A549 treated with Hydrocortisone at 1 μM for 4 hours (cell line): Measurements from ENCODE around the gene TSPAN17. TPM values are rescaled to one million over a fixed set of nuclear protein-coding genes. Genes with fewer than 3 reads are reported as not detected.

ENCODE experiments used
- total RNA-seq: library from RNA; stranded (reverse); fragments of 200-300 nt; extraction: Qiagen RNA extraction; gene quantifications from 5 replicates; pipeline ENCODE4 v1.2.3, GENCODE V29; 2022

The TSPAN17 gene, protein sequence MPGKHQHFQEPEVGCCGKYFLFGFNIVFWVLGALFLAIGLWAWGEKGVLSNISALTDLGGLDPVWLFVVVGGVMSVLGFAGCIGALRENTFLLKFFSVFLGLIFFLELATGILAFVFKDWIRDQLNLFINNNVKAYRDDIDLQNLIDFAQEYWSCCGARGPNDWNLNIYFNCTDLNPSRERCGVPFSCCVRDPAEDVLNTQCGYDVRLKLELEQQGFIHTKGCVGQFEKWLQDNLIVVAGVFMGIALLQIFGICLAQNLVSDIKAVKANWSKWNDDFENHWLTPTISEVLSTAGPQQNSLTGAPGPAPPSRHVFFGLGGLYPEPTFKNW
- 59.0 to 64.5 TPM (median 61.5 TPM) in 5 replicates for total RNA-seq

DNA sequence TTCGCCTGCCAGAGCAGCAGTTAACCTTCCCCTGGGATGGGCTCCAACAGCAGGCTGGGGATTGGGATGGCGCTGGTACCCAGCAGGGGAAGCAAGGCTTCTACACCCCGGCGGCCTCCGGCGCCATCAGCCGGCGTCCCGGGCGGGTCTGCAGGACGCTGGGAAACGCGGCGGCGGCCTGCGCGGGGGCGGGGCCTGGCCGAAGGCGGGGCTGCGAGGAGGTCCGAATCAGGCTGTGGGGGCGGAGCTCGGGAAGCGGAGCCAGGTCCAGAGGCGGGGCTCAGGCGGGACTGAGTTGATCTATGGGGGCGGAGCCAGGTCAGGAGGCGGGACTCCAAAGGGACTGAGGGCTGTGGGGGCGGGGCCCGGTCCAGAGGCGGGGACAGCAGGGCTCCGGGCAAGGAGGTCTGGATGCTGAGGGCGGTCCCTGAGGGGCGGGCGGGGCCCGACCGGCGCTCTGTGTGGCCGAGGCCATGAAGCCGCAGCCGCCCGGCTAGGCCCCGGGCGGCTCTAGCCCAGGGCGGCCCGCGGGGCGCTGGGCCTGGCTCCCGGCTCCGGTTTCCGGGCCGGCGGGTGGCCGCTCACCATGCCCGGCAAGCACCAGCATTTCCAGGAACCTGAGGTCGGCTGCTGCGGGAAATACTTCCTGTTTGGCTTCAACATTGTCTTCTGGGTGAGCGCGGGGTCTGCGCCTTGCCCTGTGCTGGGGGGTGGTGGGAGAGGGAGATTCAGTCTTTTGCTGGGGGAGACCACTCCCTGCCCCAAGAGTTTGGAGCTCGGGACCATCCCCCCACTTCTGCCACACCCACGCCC, at the start of gene TSPAN17:
Gene TSPAN17, plus strand, starts transcription at position 455 of the 813 bp plus-strand sequence. Its CDS starts 132 bp downstream, at position 587.

DNA sequence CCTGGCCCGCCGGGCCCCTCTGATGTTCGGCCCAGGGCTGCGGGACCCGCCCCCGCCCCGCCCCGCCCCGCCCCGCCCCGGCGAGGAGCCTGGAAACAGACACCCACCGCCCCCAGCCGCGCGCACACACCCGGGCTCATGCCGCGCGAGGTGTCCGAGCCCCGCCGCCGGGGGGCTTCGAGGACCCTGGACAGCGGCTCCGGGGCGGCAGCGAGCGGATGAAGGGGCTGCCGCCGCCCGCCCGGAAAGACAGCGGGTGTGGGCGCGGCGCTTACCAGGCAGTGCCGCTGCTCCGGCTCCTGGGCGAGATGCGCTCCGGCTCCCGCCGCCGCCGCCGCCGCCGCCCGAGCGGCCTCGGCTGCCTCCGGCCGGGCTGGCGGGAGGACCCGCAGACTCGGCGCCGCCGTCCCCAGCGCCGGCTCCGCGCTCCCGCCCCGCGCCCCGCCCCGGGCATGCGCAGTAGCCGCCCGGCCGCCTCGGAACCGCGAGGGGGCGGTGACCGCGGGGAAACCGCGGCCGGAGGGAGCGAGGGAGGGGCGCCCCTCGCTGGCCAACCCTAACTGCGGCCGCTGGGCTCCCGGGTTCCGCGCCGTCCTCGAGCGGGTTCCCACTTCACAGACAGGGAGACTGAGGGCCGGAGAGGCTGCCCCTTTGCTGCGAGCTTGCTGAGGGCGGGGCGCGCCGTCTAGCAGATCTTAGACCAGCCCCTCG, 37.4 kb upstream of the TSPAN17 start, which contains the start of gene GPRIN1:
Gene GPRIN1, minus strand, starts transcription at position 433 of the 711 bp plus-strand sequence. CDS start 10,322 bp downstream, outside the sequence.

DNA sequence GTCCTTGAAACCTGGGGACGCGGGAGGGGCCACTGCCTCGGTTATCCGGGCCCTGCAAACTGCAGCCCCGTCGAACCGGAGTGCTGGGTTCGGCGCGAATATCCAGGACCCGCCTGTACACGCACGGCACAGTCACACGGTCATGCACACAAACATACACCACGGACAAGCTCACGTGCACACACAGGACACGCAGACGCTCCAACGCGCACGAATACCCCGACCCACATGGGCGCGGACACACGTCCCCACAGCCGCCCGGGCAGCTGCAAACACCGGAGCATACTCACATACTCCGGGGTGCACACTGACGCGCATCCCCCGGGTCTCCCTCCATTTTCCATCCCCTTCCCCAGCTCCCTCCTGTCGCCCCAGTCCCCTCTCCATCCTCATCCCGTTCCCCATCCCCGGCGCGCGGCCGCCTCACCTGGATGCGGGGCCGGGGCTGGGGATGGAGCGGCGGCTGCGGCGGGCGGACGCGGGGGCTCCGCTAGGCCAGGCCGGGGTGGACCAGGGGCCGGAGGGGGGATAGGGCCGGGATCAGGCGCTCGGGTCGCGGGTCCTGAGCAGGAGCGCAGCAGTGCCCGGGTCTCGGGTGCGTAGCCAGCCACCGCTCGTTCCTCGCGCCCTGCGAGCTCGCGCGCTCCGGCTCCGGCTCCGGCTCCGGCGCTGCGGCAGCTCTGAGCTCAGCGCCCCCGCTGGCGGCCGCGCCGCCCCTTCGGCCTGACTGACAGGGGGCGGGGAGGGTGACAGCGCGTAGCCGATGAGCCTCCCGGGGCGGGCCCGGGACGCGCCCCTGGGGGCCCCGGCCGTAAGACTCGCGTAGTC, 17.2 kb upstream of the TSPAN17 start, which contains the start of the genes EIF4E1B and SNCB:
Gene EIF4E1B, plus strand, starts transcription at position 823 of the 828 bp plus-strand sequence. CDS start 12,113 bp downstream, outside the sequence.
Gene SNCB, minus strand, starts transcription at position 682 of the 828 bp plus-strand sequence. CDS start 880 bp downstream, outside the sequence.

Other genes starting within 250 kb of the TSPAN17 start
- 101 to 162 TPM (median 153 TPM) in 5 replicates for gene CLTB, start 230.9 kb upstream of the TSPAN17 start, total RNA-seq
- 45.4 to 58.4 TPM (median 46.0 TPM) in 5 replicates for gene FAF2, start 199.1 kb upstream of the TSPAN17 start, total RNA-seq
- 29.9 to 37.2 TPM (median 32.5 TPM) in 5 replicates for gene RNF44, start 110.1 kb upstream of the TSPAN17 start, total RNA-seq
- gene CDHR2, start 98.1 kb upstream of the TSPAN17 start, total RNA-seq, result 0.10 to 0.17 TPM (median 0.12 TPM) in 4 of 5 replicates, not detected in the other
- gene GPRIN1, start 37.3 kb upstream of the TSPAN17 start, total RNA-seq, result 7.3 to 9.6 TPM (median 9.1 TPM) in 5 replicates
- gene SNCB, start 16.9 kb upstream of the TSPAN17 start, total RNA-seq, result 0.89 to 1.5 TPM (median 1.3 TPM) in 5 replicates
- gene EIF4E1B, start 16.8 kb upstream of the TSPAN17 start, total RNA-seq, result not detected in 5 replicates
- gene UNC5A, start 163.1 kb downstream of the TSPAN17 start, total RNA-seq, result 0.39 to 0.78 TPM (median 0.55 TPM) in 5 replicates